Lower lobe of right lung (tissue), 2 donors: ENCODE results near the gene GIGYF1. TPM values are rescaled to one million over a fixed set of nuclear protein-coding genes. Genes with fewer than 3 reads are reported as not detected.
A peak's percentile ranks its signal among the peaks of the same experiment; 100 is the strongest.

Experiments
- ATAC-seq, 2 donors: fragments of 200-7000 bp; cut with Tn5 transposase; one replicate each; pipeline ENCODE4 v1.9.1; 2020 to 2022; ENCODE audit warnings: mild to moderate bottlenecking in 2 of 2, moderate library complexity in 2 of 2
- DNase-seq: peaks from one replicate; pipeline ENCODE4 v3.0.0-alpha.2; 2020
- H3K27ac ChIP-seq: fragments of 200-600 bp; one replicate; pipeline ENCODE4 v1.8.0; 2022
- H3K27me3 ChIP-seq: fragments of 200-600 bp; one replicate; pipeline ENCODE4 v1.8.0; 2022; ENCODE audit warnings: low read depth
- H3K36me3 ChIP-seq: fragments of 200-600 bp; one replicate; pipeline ENCODE4 v1.8.0; 2022; ENCODE audit warnings: mild to moderate bottlenecking
- H3K4me1 ChIP-seq: fragments of 200-600 bp; one replicate; pipeline ENCODE4 v1.8.0; 2022
- H3K4me3 ChIP-seq: fragments of 200-600 bp; one replicate; pipeline ENCODE4 v1.8.0; 2022; ENCODE audit warnings: mild to moderate bottlenecking
- H3K9me3 ChIP-seq: fragments of 200-600 bp; one replicate; pipeline ENCODE4 v1.8.0; 2022
- CTCF ChIP-seq: fragments of 200-600 bp; IDR thresholded peaks from one replicate; pipeline ENCODE4 v1.8.0; 2022; ENCODE audit warnings: antibody characterized with exemption, mild to moderate bottlenecking
- intact Hi-C: fragments of 100-400 bp; cut with DNase I; formaldehyde crosslinking; loops from one replicate; pipeline ENCODE4 v1.11.0; 2022
- total RNA-seq: library from RNA; stranded (reverse); fragmentation: NEBNext Ultra II Directional; extraction: Animal tissue kit (Norgen Biotek cat#: 25700); gene quantifications from one replicate; pipeline ENCODE4 v1.2.1, GENCODE V29; 2021
- donor health status: DM: no; HTN: yes; CAD: no; lungs with severe emphysema.

GIGYF1 gene
- total RNA-seq, 1 donor from 2014 or later, result 53.4 TPM

DNA sequence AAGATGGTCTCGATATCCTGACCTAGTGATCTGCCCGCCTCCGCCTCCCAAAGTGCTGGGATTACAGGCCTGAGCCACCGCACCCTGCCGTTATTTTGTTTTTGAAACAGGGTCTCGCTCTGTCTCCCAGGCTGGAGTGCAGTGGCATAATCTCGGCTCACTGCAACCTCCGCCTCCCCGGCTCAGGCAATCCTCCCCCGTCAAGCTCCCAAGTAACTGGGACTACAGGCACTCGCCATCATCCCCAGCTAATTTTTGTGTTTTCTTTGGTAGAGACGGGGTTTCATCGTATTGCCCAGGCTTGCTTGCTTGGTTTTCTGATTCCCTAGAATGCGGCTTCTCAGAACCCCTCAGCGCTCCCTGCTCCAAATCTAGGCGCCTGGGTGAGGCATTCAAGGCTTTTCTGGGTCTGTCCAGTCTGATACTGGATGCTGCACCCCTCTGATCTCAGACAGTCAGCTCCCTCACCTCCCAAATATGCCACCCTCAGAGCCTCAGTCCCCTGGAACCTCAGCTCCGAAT, 54.0 kb downstream of the GIGYF1 start:
- DNase-seq (no peak), ATAC-seq (no peak)
- H3K27ac ChIP-seq, result no peak overlapping the region
- no peaks in the 10 kb centered on the region for H3K4me1 ChIP-seq
- no peaks in the 10 kb centered on the region for H3K36me3 ChIP-seq
- intact Hi-C loops, result no loop called here
- H3K4me3 ChIP-seq, result no peak overlapping the region
- peaks cover 26% of the 10 kb centered on the region for H3K27me3 ChIP-seq
- H3K9me3 ChIP-seq, result no peaks in the 10 kb centered on the region
- TF ChIP-seq CTCF, result no peak

- Histone ChIP-seq H3K9me3 (no peaks in the 10 kb centered on the region), H3K36me3 (no peaks in the 10 kb centered on the region), H3K27ac (no peak overlapping the region), H3K4me1 (peaks cover 6% of the 10 kb centered on the region), H3K27me3 (peaks cover 14% of the 10 kb centered on the region), H3K4me3 (peak overlapping the region; percentile 59)
- ATAC-seq (peak; percentile 85), DNase-seq (peak; percentile 75)
- intact Hi-C loops, result no loop called here
- peak; percentile 44 for TF ChIP-seq CTCF
These were observed 60.9 kb downstream of the GIGYF1 start for GRCh38 chr7:100632951-100633717.

GRCh38 chr7:100630066-100630465, 64.0 kb downstream of the GIGYF1 start:
- no peaks in the 10 kb centered on the region for H3K36me3 ChIP-seq
- no peak for TF ChIP-seq CTCF
- DNase-seq, result no peak
- no peaks in the 10 kb centered on the region for H3K9me3 ChIP-seq
- H3K4me3 ChIP-seq, result no peak overlapping the region
- H3K27ac ChIP-seq, result no peak overlapping the region
- ATAC-seq, result no peak
- H3K27me3 ChIP-seq, result peaks cover 14% of the 10 kb centered on the region
- intact Hi-C loops, result no loop called here
- H3K4me1 ChIP-seq, result peaks cover 13% of the 10 kb centered on the region

Other genes starting within 250 kb of the GIGYF1 start
- 1.7 TPM for gene SPACDR, start 230.0 kb downstream of the GIGYF1 start, total RNA-seq
- gene TSC22D4, start 215.0 kb downstream of the GIGYF1 start, total RNA-seq, result 53.6 TPM
- gene NYAP1, start 210.3 kb downstream of the GIGYF1 start, total RNA-seq, result 1.1 TPM
- gene AGFG2, start 155.0 kb downstream of the GIGYF1 start, total RNA-seq, result 22.9 TPM
- 10.6 TPM for gene SAP25, start 120.3 kb downstream of the GIGYF1 start, total RNA-seq
- gene LRCH4, start 108.1 kb downstream of the GIGYF1 start, total RNA-seq, result 80.3 TPM
- gene FBXO24, start 107.9 kb downstream of the GIGYF1 start, total RNA-seq, result 0.74 TPM
- 75.2 TPM for gene PCOLCE, start 91.9 kb downstream of the GIGYF1 start, total RNA-seq
- gene MOSPD3, start 81.7 kb downstream of the GIGYF1 start, total RNA-seq, result 19.5 TPM
- 0.35 TPM for gene TFR2, start 52.7 kb downstream of the GIGYF1 start, total RNA-seq
- gene ACTL6B, start 37.8 kb downstream of the GIGYF1 start, total RNA-seq, result not detected
- gene GNB2, start 20.5 kb downstream of the GIGYF1 start, total RNA-seq, result 247 TPM
- 21.5 TPM for gene POP7, start 11.9 kb upstream of the GIGYF1 start, total RNA-seq
- not detected for gene EPO, start 26.2 kb upstream of the GIGYF1 start, total RNA-seq
- not detected for gene ZAN, start 39.3 kb upstream of the GIGYF1 start, total RNA-seq
- 68.6 TPM for gene EPHB4, start 133.3 kb upstream of the GIGYF1 start, total RNA-seq
- gene SLC12A9, start 158.5 kb upstream of the GIGYF1 start, total RNA-seq, result 43.6 TPM
- gene TRIP6, start 173.1 kb upstream of the GIGYF1 start, total RNA-seq, result 56.5 TPM
- 105 TPM for gene SRRT, start 180.9 kb upstream of the GIGYF1 start, total RNA-seq
- gene UFSP1, start 195.5 kb upstream of the GIGYF1 start, total RNA-seq, result 2.3 TPM
- 0.97 TPM for gene ACHE, start 201.6 kb upstream of the GIGYF1 start, total RNA-seq